Esophagus (tissue), 2 donors: ENCODE data around the gene SNRPD1. TPM values are rescaled to one million over a fixed set of nuclear protein-coding genes. Genes with fewer than 3 reads are reported as not detected.
"Not testable (repeated sequence)": the region's sequence is repeated elsewhere in the genome, so short reads cannot be mapped to it uniquely, and the experiment has no call there.

Experiments used
- H3K27ac ChIP-seq, 2 donors: one replicate each; pipeline ENCODE4 v1.5.1; 2013; ENCODE audit warnings: low read depth in 2 of 2, mild to moderate bottlenecking in 2 of 2, inconsistent platforms in 1 of 2, low read length in 1 of 2, moderate library complexity in 1 of 2
- H3K27me3 ChIP-seq, 2 donors: one replicate each; pipeline ENCODE4 v1.6.1; 2013; ENCODE audit warnings: low read length in 2 of 2, control low read depth in 1 of 2, mild to moderate bottlenecking in 1 of 2; ENCODE audit not compliant: insufficient read depth in 2 of 2, control insufficient read depth in 1 of 2
- H3K36me3 ChIP-seq, 2 donors: one replicate each; pipeline ENCODE4 v1.6.1; 2013; ENCODE audit warnings: low read length in 1 of 2; ENCODE audit not compliant: control insufficient read depth in 2 of 2, insufficient read depth in 2 of 2
- H3K4me1 ChIP-seq, 2 donors: one replicate each; pipeline ENCODE4 v1.6.1; 2013; ENCODE audit warnings: low read length in 1 of 2; ENCODE audit not compliant: control insufficient read depth in 2 of 2, insufficient read depth in 2 of 2
- H3K4me3 ChIP-seq, 2 donors: one replicate each; pipeline ENCODE4 v1.5.1; 2013; ENCODE audit warnings: low read length in 2 of 2, mild to moderate bottlenecking in 2 of 2, low read depth in 1 of 2, moderate library complexity in 1 of 2
- H3K9me3 ChIP-seq, 2 donors: one replicate each; pipeline ENCODE4 v1.6.1; 2013; ENCODE audit warnings: mild to moderate bottlenecking in 2 of 2, low read depth in 1 of 2, low read length in 1 of 2, moderate library complexity in 1 of 2; ENCODE audit not compliant: control insufficient read depth in 2 of 2, insufficient read depth in 1 of 2
- WGBS, 2 donors: extraction: QIAGEN DNeasy Blood & Tissue Kit; methylation state at CpG; one replicate each; pipeline ENCODE4 v1.1.7; 2013; 5-methylcytosine and 5-hydroxymethylcytosine counted together
- polyA plus RNA-seq, 2 donors: library from polyadenylated mRNA; stranded (reverse); fragments of 200-250 nt; gene quantifications; one replicate each; pipeline ENCODE4 v1.2.3, GENCODE V29; 2013
- donor health status: healthy with polysubstance abuse.
- donor health status: Bipolar disorder and iron deficiency.

SNRPD1 gene
- polyA plus RNA-seq, 2 donors, result 19.6 to 23.6 TPM

DNA sequence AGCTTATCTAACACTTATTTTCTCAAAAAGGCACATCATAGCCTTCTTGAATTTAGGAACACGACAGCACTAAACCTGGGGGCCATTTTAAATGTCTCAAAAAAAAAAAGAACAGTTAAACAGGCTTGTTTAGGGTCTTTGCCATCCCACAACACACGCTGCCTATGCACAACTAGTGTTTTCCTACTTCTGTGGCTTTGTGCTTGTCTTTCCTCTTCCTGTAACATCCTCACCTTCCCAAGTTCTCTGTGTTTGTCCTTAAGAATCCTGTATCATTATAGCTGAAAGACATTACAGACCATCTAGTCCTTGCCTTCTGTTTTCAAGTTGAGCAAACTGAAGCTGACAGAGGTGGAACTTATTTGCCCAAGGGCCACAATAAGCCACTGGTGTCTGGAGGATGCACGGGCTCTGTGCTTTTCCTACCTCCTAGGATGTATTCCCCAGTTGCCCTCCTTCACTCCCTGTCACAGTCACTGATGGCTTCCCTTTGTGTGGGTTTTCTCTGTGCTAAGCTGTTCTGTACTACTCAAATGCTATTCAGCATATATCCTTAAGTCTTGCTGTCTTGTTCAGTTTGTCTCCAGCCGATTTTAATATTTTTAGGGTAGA, 22.6 kb downstream of the SNRPD1 start:
- 90 to 92% methylated on average over 4 of the region's 4 CpGs for WGBS, 2 donors
- Histone ChIP-seq H3K4me3 (no peak overlapping the region), H3K27ac (no peak overlapping the region)

DNA sequence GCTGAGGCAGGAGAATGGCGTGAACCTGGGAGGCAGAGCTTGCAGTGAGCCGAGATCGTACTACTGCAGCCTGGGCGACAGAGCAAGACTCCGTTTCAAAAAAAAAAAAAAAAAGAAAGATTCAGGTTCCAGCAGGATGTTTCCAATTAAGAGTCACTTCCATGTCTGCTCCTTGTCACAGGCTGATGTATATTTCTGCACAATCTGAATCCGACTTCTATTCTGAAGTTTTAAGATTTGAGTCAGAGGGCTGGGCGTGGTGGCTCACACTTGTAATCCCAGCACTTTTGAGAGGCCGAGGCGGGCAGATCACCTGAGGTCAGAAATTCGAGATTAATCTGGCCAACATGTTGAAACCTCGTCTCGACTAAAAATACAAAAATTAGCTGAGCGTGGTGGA, 24.7 kb downstream of the SNRPD1 start:
- WGBS, 2 donors, result 88 to 89% methylated on average over 13 of the region's 13 CpGs
- Histone ChIP-seq H3K27ac (no peak overlapping the region), H3K4me1 (no peaks in the 10 kb centered on the region), H3K36me3 (peaks cover 3 to 5% of the 10 kb centered on the region in 2 donors), H3K9me3 (no peaks in the 10 kb centered on the region), H3K4me3 (no peak overlapping the region), H3K27me3 (no peaks in the 10 kb centered on the region)

More for the DNA sequence above, 22.6 kb downstream of the SNRPD1 start:
- Histone ChIP-seq H3K27me3 (no peaks in the 10 kb centered on the region), H3K4me1 (no peaks in the 10 kb centered on the region), H3K36me3 (peaks cover 3 to 5% of the 10 kb centered on the region in 2 donors), H3K9me3 (no peaks in the 10 kb centered on the region)

DNA sequence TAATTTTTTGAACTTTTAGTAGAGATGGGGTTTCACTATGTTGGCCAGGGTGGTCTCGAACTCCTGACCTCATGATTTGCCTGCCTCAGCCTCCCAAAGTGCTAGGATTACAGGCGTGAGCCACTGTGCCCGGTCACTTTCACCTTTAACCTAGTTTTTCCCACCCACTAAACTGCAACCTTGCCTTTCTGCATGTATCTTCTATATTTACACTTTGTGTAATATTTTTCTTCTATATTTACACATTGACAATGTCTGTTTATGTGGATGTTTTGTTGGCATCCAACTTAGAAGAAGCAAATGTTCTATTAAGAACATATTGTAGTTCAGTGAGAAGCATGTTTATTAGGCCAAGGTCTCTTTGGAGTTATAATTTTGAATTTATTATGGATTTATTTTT, 26.7 kb downstream of the SNRPD1 start:
- WGBS, 2 donors, result 90 to 95% methylated on average over 3 of the region's 3 CpGs

DNA sequence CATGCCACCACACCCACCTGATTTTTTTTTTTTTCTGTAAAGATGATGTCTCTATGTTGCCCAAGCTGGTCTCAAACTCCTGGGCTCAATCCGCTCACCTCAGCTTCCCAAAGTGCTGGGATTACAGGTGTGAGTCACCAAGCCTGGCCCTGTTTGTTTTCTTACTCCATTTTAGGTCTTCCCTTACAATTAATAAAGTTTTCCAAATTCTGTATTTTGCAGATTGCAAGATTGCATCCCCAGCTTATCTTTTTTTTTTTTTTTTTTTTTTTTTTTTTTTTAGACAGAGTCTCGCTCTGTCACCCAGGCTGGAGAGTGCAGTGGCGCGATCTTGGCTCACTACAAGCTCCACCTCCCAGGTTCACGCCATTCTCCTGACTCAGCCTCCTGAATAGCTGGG, 28.3 kb downstream of the SNRPD1 start:
- H3K9me3 ChIP-seq, H3K36me3 ChIP-seq: not testable (repeated sequence)
- 96 to 97% methylated on average over 5 of the region's 5 CpGs for WGBS, 2 donors

More for the DNA sequence above, 26.7 kb downstream of the SNRPD1 start:
- Histone ChIP-seq H3K4me1 (no peaks in the 10 kb centered on the region), H3K27me3 (no peaks in the 10 kb centered on the region), H3K36me3 (peaks cover 3 to 5% of the 10 kb centered on the region in 2 donors), H3K9me3 (no peaks in the 10 kb centered on the region), H3K27ac (no peak overlapping the region), H3K4me3 (no peak overlapping the region)

DNA sequence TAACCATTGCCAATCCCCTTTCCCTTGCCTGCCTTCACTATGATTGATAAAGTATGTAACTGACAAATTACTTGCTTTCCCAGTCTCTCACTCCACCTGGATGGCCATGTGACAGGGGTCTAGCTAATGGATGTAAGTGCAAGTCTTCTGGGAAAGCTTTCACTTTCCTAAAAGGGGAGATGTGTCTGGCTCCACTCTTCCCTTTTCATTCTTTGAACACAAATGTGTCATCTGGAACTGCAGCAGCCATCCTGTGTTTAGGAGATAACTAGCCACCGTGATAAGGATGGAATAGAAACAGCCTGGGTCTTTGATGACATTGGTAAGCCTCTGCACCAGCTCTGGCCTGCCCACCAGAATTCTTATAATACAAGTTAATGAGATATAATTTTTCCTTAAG, 38.2 kb downstream of the SNRPD1 start:
- H3K27ac ChIP-seq, result no peak overlapping the region
- H3K9me3 ChIP-seq, result no peaks in the 10 kb centered on the region
- H3K4me3 ChIP-seq, result no peak overlapping the region
- H3K4me1 ChIP-seq, result no peaks in the 10 kb centered on the region
- H3K27me3 ChIP-seq, result no peaks in the 10 kb centered on the region
- H3K36me3 ChIP-seq, result no peaks in the 10 kb centered on the region
- 78 to 86% methylated on average over 1 of the region's 1 CpG for WGBS, 2 donors

More for the DNA sequence above, 28.3 kb downstream of the SNRPD1 start:
- not testable (repeated sequence) for H3K27me3 ChIP-seq, H3K27ac ChIP-seq, H3K4me1 ChIP-seq, H3K4me3 ChIP-seq

DNA sequence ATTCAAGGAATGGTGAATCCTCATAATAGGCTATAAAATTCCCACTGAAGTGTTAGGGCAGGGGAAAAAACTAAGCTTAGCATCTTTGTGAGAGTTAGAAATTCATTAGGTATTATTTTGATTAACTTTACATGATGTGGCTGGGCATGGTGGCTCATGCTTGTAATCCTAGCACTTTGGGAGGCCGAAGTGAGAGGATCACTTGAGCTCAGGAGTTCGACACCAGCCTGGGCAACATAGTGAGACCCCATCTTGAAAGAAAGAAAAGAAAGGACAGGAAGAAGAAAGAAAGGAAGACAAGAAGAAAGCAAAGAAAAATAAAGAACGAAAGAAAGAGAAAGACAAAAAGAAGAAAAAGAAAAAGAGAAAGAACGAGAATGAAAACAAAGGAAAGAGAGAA, 40.0 kb downstream of the SNRPD1 start:
- Histone ChIP-seq H3K27ac (no peak overlapping the region), H3K4me3 (no peak overlapping the region), H3K4me1 (no peaks in the 10 kb centered on the region), H3K9me3 (no peaks in the 10 kb centered on the region), H3K36me3 (no peaks in the 10 kb centered on the region), H3K27me3 (no peaks in the 10 kb centered on the region)
- WGBS, 2 donors, result 97 to 99% methylated on average over 4 of the region's 4 CpGs

DNA sequence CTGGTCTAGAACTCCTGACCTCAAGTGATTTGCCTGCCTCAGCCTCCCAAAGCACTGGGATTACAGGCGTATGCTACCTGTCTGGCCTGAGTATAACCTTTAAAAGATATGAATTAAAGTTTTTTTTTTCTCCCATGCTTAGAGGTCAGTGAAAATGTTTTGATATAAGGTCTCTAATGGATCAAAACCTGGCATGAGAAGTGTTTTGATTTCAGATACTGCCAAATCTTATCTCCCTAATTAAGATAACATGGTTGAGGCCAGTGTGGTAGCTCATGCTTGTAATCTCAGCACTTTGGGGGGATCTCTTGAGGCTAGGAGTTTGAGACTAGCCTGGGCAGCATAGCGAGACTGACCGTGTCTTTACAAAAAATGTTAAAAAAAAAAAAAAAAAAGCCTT, 41.2 kb downstream of the SNRPD1 start:
- H3K9me3 ChIP-seq, result no peaks in the 10 kb centered on the region
- no peaks in the 10 kb centered on the region for H3K4me1 ChIP-seq
- 93 to 98% methylated on average over 3 of the region's 3 CpGs for WGBS, 2 donors
- no peak overlapping the region for H3K27ac ChIP-seq
- H3K4me3 ChIP-seq, result no peak overlapping the region
- H3K27me3 ChIP-seq, result no peaks in the 10 kb centered on the region
- no peaks in the 10 kb centered on the region for H3K36me3 ChIP-seq

DNA sequence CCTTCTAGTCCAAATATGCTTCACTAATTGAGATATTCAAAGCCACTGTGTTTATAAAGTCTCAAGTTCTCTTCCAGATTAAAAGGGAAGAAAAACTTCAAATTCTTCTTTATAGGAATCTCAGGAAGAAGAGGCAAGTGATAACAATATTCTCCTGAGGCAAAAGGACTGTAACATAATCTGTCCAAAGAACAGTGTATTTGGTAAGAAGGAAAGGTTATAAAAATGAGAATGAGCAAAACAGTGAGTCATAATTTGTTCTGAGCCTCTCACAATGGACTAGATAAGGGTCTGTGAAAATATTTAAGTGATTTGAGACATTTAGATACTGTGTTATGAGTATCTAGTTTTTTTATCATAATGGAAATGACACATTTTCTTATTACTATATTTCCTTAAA, 44.3 kb downstream of the SNRPD1 start:
- no peak overlapping the region for H3K4me3 ChIP-seq
- no peaks in the 10 kb centered on the region for H3K27me3 ChIP-seq

DNA sequence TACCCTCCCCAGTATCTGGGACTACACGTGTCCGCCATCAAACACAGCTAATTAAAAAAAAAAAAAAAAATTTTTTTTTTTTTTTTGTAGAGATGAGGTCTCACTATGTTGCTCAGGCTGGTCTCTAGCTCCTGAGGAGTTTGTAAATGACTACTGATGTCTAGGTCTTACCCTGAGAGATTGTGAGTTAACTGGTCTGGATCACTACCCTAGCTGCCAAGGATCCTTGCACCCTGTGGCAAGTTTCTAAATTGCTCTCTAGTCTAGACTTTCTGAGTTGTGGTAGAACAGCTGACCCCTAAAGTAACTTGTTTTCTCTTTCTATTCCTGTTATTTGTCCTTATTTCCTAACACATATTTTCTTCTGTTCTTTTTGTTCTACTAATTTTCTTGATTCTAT, 48.0 kb downstream of the SNRPD1 start:
- no peaks in the 10 kb centered on the region for H3K27me3 ChIP-seq
- no peak overlapping the region for H3K4me3 ChIP-seq
- peaks cover 3 to 5% of the 10 kb centered on the region in 2 donors for H3K36me3 ChIP-seq
- H3K4me1 ChIP-seq, result no peaks in the 10 kb centered on the region
- no peaks in the 10 kb centered on the region for H3K9me3 ChIP-seq
- no peak overlapping the region for H3K27ac ChIP-seq
- WGBS, 2 donors, result 84 to 86% methylated on average over 2 of the region's 2 CpGs

More for the DNA sequence above, 44.3 kb downstream of the SNRPD1 start:
- Histone ChIP-seq H3K9me3 (no peaks in the 10 kb centered on the region), H3K27ac (no peak overlapping the region), H3K4me1 (no peaks in the 10 kb centered on the region), H3K36me3 (no peaks in the 10 kb centered on the region)

DNA sequence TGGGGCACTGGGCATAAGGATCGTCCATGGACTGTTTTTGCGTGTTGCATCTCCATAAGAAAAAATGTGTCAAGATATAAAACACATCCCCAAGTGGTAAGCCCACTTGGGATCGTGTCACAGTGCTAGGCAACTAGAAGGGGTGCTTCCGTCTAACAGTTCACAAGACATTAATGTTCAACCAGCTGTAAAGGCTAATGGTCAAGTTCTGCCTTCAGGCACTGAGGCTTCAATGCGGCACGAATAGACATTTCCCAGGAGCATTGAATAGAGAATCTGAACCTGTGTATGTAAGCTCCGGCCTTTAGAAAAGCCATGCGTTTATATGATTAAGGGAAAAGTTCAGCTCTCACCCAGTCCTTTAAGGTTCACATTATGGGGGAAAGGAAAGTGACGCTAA, 50.5 kb downstream of the SNRPD1 start:
- Histone ChIP-seq H3K27ac (no peak overlapping the region), H3K36me3 (peaks cover 3 to 5% of the 10 kb centered on the region in 2 donors), H3K4me3 (no peak overlapping the region), H3K4me1 (no peaks in the 10 kb centered on the region), H3K9me3 (no peaks in the 10 kb centered on the region), H3K27me3 (no peaks in the 10 kb centered on the region)
- WGBS, 2 donors, result 94 to 97% methylated on average over 9 of the region's 9 CpGs
